ENCODE data around the gene GRP.

GRCh38 chr18:59279193-59279592 is 59.2 kb downstream of the GRP start:
- no peak for TF ChIP-seq SIN3A (IDR thresholded peaks at IDR 0.05; ENCODE audit: low read depth)
- TF ChIP-seq, protein P1, sequence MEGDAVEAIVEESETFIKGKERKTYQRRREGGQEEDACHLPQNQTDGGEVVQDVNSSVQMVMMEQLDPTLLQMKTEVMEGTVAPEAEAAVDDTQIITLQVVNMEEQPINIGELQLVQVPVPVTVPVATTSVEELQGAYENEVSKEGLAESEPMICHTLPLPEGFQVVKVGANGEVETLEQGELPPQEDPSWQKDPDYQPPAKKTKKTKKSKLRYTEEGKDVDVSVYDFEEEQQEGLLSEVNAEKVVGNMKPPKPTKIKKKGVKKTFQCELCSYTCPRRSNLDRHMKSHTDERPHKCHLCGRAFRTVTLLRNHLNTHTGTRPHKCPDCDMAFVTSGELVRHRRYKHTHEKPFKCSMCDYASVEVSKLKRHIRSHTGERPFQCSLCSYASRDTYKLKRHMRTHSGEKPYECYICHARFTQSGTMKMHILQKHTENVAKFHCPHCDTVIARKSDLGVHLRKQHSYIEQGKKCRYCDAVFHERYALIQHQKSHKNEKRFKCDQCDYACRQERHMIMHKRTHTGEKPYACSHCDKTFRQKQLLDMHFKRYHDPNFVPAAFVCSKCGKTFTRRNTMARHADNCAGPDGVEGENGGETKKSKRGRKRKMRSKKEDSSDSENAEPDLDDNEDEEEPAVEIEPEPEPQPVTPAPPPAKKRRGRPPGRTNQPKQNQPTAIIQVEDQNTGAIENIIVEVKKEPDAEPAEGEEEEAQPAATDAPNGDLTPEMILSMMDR (IDR thresholded peaks at IDR 0.05 in 2 of 3, conservative IDR thresholded peaks at IDR 0.05 in 1 of 3; ENCODE audit: borderline replicate concordance in 1 of 3, insufficient read depth in 1 of 3, low read depth in 2 of 3, low read length in 2 of 3): no peak
- TF ChIP-seq ZFX (IDR thresholded peaks at IDR 0.05): no peak
- TF ChIP-seq EZH2 (IDR thresholded peaks at IDR 0.05): no peak
- TF ChIP-seq, protein P2, sequence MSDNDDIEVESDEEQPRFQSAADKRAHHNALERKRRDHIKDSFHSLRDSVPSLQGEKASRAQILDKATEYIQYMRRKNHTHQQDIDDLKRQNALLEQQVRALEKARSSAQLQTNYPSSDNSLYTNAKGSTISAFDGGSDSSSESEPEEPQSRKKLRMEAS (IDR thresholded peaks at IDR 0.05): no peak
- TF ChIP-seq POLR2A (IDR thresholded peaks at IDR 0.05; ENCODE audit: borderline replicate concordance, extremely low read depth, insufficient read depth, insufficient read length): no peak
- no peak for TF ChIP-seq POLR2AphosphoS5 (IDR thresholded peaks at IDR 0.05; ENCODE audit: low read depth, low read length)
- TF ChIP-seq EZH2phosphoT487 (IDR thresholded peaks at IDR 0.05; ENCODE audit: borderline replicate concordance): no peak
- no peak for TF ChIP-seq FOSL1 (IDR thresholded peaks at IDR 0.05; ENCODE audit: low read depth)
- no peak for TF ChIP-seq JUND (IDR thresholded peaks at IDR 0.05)
- no peak for TF ChIP-seq YY1 (IDR thresholded peaks at IDR 0.05; ENCODE audit: extremely low read depth, insufficient replicate concordance, low read depth, low read length)
- TF ChIP-seq, protein P3, sequence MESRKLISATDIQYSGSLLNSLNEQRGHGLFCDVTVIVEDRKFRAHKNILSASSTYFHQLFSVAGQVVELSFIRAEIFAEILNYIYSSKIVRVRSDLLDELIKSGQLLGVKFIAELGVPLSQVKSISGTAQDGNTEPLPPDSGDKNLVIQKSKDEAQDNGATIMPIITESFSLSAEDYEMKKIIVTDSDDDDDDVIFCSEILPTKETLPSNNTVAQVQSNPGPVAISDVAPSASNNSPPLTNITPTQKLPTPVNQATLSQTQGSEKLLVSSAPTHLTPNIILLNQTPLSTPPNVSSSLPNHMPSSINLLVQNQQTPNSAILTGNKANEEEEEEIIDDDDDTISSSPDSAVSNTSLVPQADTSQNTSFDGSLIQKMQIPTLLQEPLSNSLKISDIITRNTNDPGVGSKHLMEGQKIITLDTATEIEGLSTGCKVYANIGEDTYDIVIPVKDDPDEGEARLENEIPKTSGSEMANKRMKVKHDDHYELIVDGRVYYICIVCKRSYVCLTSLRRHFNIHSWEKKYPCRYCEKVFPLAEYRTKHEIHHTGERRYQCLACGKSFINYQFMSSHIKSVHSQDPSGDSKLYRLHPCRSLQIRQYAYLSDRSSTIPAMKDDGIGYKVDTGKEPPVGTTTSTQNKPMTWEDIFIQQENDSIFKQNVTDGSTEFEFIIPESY (IDR thresholded peaks at IDR 0.05; ENCODE audit: extremely low read depth, insufficient replicate concordance, low read length): no peak
- no peak for TF ChIP-seq ZNF274 (IDR thresholded peaks at IDR 0.05; ENCODE audit: low read depth, low read length)
- TF ChIP-seq EGR1 (IDR thresholded peaks at IDR 0.05; ENCODE audit: low read depth): no peak
